ENCODE data around the gene TMEM126B.
"Not testable (repeated sequence)": the region's sequence is repeated elsewhere in the genome, so short reads cannot be mapped to it uniquely, and the experiment has no call there.

The TMEM126B gene

GRCh38 chr11:85643191-85643614 lies 14.8 kb downstream of the TMEM126B start:
- DNase-seq = no peak
- Mint-ChIP-seq H3K36me3 (ENCODE audit: low read depth) (peaks cover 6% of the 10 kb centered on the region), H3K27me3 (ENCODE audit: low read depth, poor library complexity) (peaks cover 17% of the 10 kb centered on the region), H3K27ac (no peak overlapping the region), H3K4me3 (no peak overlapping the region), H3K4me1 (peaks cover 9% of the 10 kb centered on the region), H3K9me3 (no peaks in the 10 kb centered on the region)
- TF ChIP-seq CTCF (IDR thresholded peaks at IDR 0.05) = no peak

GRCh38 chr11:85647078-85647477 lies 18.7 kb downstream of the TMEM126B start:
- H3K4me1 Mint-ChIP-seq = peaks cover 26% of the 10 kb centered on the region
- H3K36me3 Mint-ChIP-seq (ENCODE audit: low read depth) = peaks cover 10% of the 10 kb centered on the region
- H3K9me3 Mint-ChIP-seq = no peaks in the 10 kb centered on the region
- no peak for TF ChIP-seq CTCF (IDR thresholded peaks at IDR 0.05)
- H3K27me3 Mint-ChIP-seq (ENCODE audit: low read depth, poor library complexity) = peaks cover 17% of the 10 kb centered on the region
- peak overlapping the region; percentile 91 for H3K4me3 Mint-ChIP-seq
- DNase-seq = no peak
- no peak overlapping the region for H3K27ac Mint-ChIP-seq

- DNase-seq = peak; percentile 91
- peaks cover 26% of the 10 kb centered on the region for H3K4me1 Mint-ChIP-seq
- H3K36me3 Mint-ChIP-seq (ENCODE audit: low read depth) = peaks cover 10% of the 10 kb centered on the region
- peak within 1 kb of the TSS; percentile 91 for H3K4me3 Mint-ChIP-seq
- H3K27me3 Mint-ChIP-seq (ENCODE audit: low read depth, poor library complexity) = peaks cover 15% of the 10 kb centered on the region
- TF ChIP-seq CTCF (IDR thresholded peaks at IDR 0.05) = no peak
- peak within 1 kb of the TSS; percentile 97 for H3K27ac Mint-ChIP-seq
- H3K9me3 Mint-ChIP-seq = no peaks in the 10 kb centered on the region
These were observed 19.4 kb downstream of the TMEM126B start, which contains the start of gene TMEM126A for GRCh38 chr11:85647604-85648299. Gene TMEM126A (plus strand): TSS chr11:85647967. CDS start chr11:85650256, 2,289 bp downstream.

- TF ChIP-seq CTCF (IDR thresholded peaks at IDR 0.05) = no peak
- no peaks in the 10 kb centered on the region for H3K9me3 Mint-ChIP-seq
- H3K4me3 Mint-ChIP-seq = no peak overlapping the region
- peaks cover 26% of the 10 kb centered on the region for H3K4me1 Mint-ChIP-seq
- no peak for DNase-seq
- H3K36me3 Mint-ChIP-seq (ENCODE audit: low read depth) = peaks cover 10% of the 10 kb centered on the region
- peak overlapping the region; percentile 83 for H3K27ac Mint-ChIP-seq
- peaks cover under 1% of the 10 kb centered on the region for H3K27me3 Mint-ChIP-seq (ENCODE audit: low read depth, poor library complexity)
These were observed 22.7 kb downstream of the TMEM126B start for GRCh38 chr11:85651118-85651517.

GRCh38 chr11:85652786-85653447 lies 24.5 kb downstream of the TMEM126B start:
- DNase-seq = no peak
- Mint-ChIP-seq H3K4me3 (no peak overlapping the region), H3K4me1 (peaks cover 20% of the 10 kb centered on the region), H3K36me3 (ENCODE audit: low read depth) (peaks cover 17% of the 10 kb centered on the region), H3K9me3 (no peaks in the 10 kb centered on the region), H3K27me3 (ENCODE audit: low read depth, poor library complexity) (no peaks in the 10 kb centered on the region), H3K27ac (no peak overlapping the region)
- TF ChIP-seq CTCF (IDR thresholded peaks at IDR 0.05) = no peak

GRCh38 chr11:85654343-85654742 lies 25.9 kb downstream of the TMEM126B start:
- H3K9me3 Mint-ChIP-seq; H3K27ac Mint-ChIP-seq; DNase-seq; H3K4me3 Mint-ChIP-seq; H3K27me3 Mint-ChIP-seq (ENCODE audit: low read depth, poor library complexity): not testable (repeated sequence)
- Mint-ChIP-seq H3K4me1 (peaks cover 18% of the 10 kb centered on the region), H3K36me3 (ENCODE audit: low read depth) (peaks cover 27% of the 10 kb centered on the region)
